Suprapubic skin (tissue), 4 donors: ENCODE measurements around the gene ERFL. TPM values are rescaled to one million over a fixed set of nuclear protein-coding genes. Genes with fewer than 3 reads are reported as not detected.

Experiments used
- DNase-seq, 2 donors: peaks; one replicate each; pipeline ENCODE4 v3.0.0-alpha.2; 2019; ENCODE audit warnings: low spot score in 2 of 2
- H3K27ac ChIP-seq: fragments of 200-600 bp; sonication (generic); one replicate; pipeline ENCODE4 v1.5.1; 2019
- H3K27me3 ChIP-seq: fragments of 200-600 bp; sonication (generic); one replicate; pipeline ENCODE4 v1.5.1; 2019
- H3K36me3 ChIP-seq: fragments of 200-600 bp; sonication (generic); one replicate; pipeline ENCODE4 v1.5.1; 2019
- H3K4me1 ChIP-seq: fragments of 200-600 bp; sonication (generic); one replicate; pipeline ENCODE4 v1.5.1; 2019
- H3K4me3 ChIP-seq: fragments of 200-600 bp; sonication (generic); one replicate; pipeline ENCODE4 v1.5.1; 2019; ENCODE audit warnings: mild to moderate bottlenecking
- H3K9me3 ChIP-seq: fragments of 200-600 bp; sonication (generic); one replicate; pipeline ENCODE4 v1.5.1; 2019
- CTCF ChIP-seq, 2 donors: fragments of 200-600 bp in 1 of 2; fragments of 450-650 bp in 1 of 2; sonication (generic) in 1 of 2; IDR thresholded peaks; one replicate each; pipeline ENCODE4 v1.5.1; 2016 to 2019; ENCODE audit warnings: antibody characterized with exemption in 2 of 2, mild to moderate bottlenecking in 1 of 2, moderate library complexity in 1 of 2
- EP300 ChIP-seq: sonication (generic); formaldehyde crosslinking; IDR thresholded peaks from one replicate; pipeline ENCODE4 v1.6.1; 2017; ENCODE audit warnings: antibody characterized with exemption
- POLR2A ChIP-seq, 2 donors: fragments of 450-650 bp; IDR thresholded peaks; one replicate each; pipeline ENCODE4 v1.6.1; 2017; ENCODE audit warnings: antibody characterized with exemption in 2 of 2, mild to moderate bottlenecking in 2 of 2, moderate library complexity in 2 of 2
- POLR2AphosphoS5 ChIP-seq, 3 donors: sonication (generic); formaldehyde crosslinking; IDR thresholded peaks; one replicate each; pipeline ENCODE4 v1.6.1; 2017; ENCODE audit warnings: antibody characterized with exemption in 3 of 3
- WGBS: methylation state at CpG from one replicate; pipeline ENCODE4 v1.1.5; 2018; 5-methylcytosine and 5-hydroxymethylcytosine counted together
- total RNA-seq, 4 donors: library from RNA; depleted of rRNA; stranded (reverse); fragments of >200 nt; gene quantifications; one replicate each; pipeline ENCODE4 v1.1.0, GENCODE V29; 2016

ERFL gene
- total RNA-seq, 4 donors from 2014 or later, result 0.21 to 0.72 TPM; not detected in 2

GRCh38 chr19:41886761-41887710, 41.2 kb downstream of the ERFL start:
- no peak for DNase-seq
- 46% methylated on average over 13 of the region's 13 CpGs for WGBS
- peak overlapping the region; percentile 63 for H3K27ac ChIP-seq
- H3K27me3 ChIP-seq, result no peaks in the 10 kb centered on the region
- H3K4me1 ChIP-seq, result peaks cover 43% of the 10 kb centered on the region
- no peaks in the 10 kb centered on the region for H3K9me3 ChIP-seq
- H3K36me3 ChIP-seq, result peaks cover 36% of the 10 kb centered on the region
- peak overlapping the region; percentile 10 for H3K4me3 ChIP-seq
- TF ChIP-seq CTCF (IDR thresholded peaks at IDR 0.05), result no peak
- no peak for TF ChIP-seq POLR2A (IDR thresholded peaks at IDR 0.05)
- TF ChIP-seq POLR2AphosphoS5 (IDR thresholded peaks at IDR 0.05), result no peak
- TF ChIP-seq EP300, result no peak

- H3K9me3 ChIP-seq, result no peaks in the 10 kb centered on the region
- H3K4me1 ChIP-seq, result peaks cover 43% of the 10 kb centered on the region
- under 1% methylated on average over 52 of the region's 66 CpGs for WGBS
- H3K4me3 ChIP-seq, result peak overlapping the region; percentile 84
- DNase-seq, result peak; percentile 95 to 96
- peaks cover 14% of the 10 kb centered on the region for H3K36me3 ChIP-seq
- H3K27ac ChIP-seq, result peak overlapping the region; percentile 84
- no peaks in the 10 kb centered on the region for H3K27me3 ChIP-seq
- TF ChIP-seq POLR2AphosphoS5 (IDR thresholded peaks at IDR 0.05) (peak in 2 of 3 donors; percentile 49 to 61), POLR2A (IDR thresholded peaks at IDR 0.05) (peak in 1 of 2 donors; percentile 38), EP300 (no peak)
Measured at GRCh38 chr19:41883821-41884733, 44.2 kb downstream of the ERFL start.

- Histone ChIP-seq H3K36me3 (peaks cover 8% of the 10 kb centered on the region), H3K9me3 (no peaks in the 10 kb centered on the region), H3K4me1 (peaks cover 43% of the 10 kb centered on the region), H3K27me3 (no peaks in the 10 kb centered on the region), H3K4me3 (peak overlapping the region; percentile 84), H3K27ac (peak overlapping the region; percentile 84)
- TF ChIP-seq CTCF (IDR thresholded peaks at IDR 0.05), result no peak
- DNase-seq, result no peak
- under 1% methylated on average over 23 of the region's 23 CpGs for WGBS
Measured at GRCh38 chr19:41883463-41883820, 44.8 kb downstream of the ERFL start.

GRCh38 chr19:41882568-41883462, 45.4 kb downstream of the ERFL start, which contains the start of gene ARHGEF1:
TSS of gene ARHGEF1 (plus strand) at chr19:41883184. CDS start at chr19:41888083, 4,899 bp downstream.
- H3K4me1 ChIP-seq, result peaks cover 43% of the 10 kb centered on the region
- peaks cover 3% of the 10 kb centered on the region for H3K36me3 ChIP-seq
- H3K4me3 ChIP-seq, result peak within 1 kb of the TSS; percentile 84
- TF ChIP-seq EP300 (no peak), POLR2A (IDR thresholded peaks at IDR 0.05) (peak in 1 of 2 donors; percentile 26)
- H3K27ac ChIP-seq, result peak within 1 kb of the TSS; percentile 84
- H3K27me3 ChIP-seq, result no peaks in the 10 kb centered on the region
- peak in 1 of 2 donors; percentile 77 for DNase-seq
- no peaks in the 10 kb centered on the region for H3K9me3 ChIP-seq
- 1% methylated on average over 63 of the region's 80 CpGs for WGBS

GRCh38 chr19:41880329-41880708, 47.9 kb downstream of the ERFL start:
- no peaks in the 10 kb centered on the region for H3K36me3 ChIP-seq
- no peak overlapping the region for H3K27ac ChIP-seq
- WGBS, result 50% methylated on average over 5 of the region's 5 CpGs
- no peak for TF ChIP-seq POLR2A (IDR thresholded peaks at IDR 0.05)
- no peak for TF ChIP-seq POLR2AphosphoS5 (IDR thresholded peaks at IDR 0.05)
- no peak for TF ChIP-seq EP300
- no peak for TF ChIP-seq CTCF (IDR thresholded peaks at IDR 0.05)
- H3K27me3 ChIP-seq, result no peaks in the 10 kb centered on the region
- H3K9me3 ChIP-seq, result no peaks in the 10 kb centered on the region
- H3K4me1 ChIP-seq, result peaks cover 19% of the 10 kb centered on the region
- DNase-seq, result no peak
- H3K4me3 ChIP-seq, result no peak overlapping the region
